H1 (cell line): ENCODE measurements around the gene MUC22. TPM values are rescaled to one million over a fixed set of nuclear protein-coding genes. Genes with fewer than 3 reads are reported as not detected.

Experiments
- SIRT6 ChIP-seq: IDR thresholded peaks from one replicate; pipeline ENCODE4 v1.7.1; 2012; ENCODE audit warnings: low read length, inconsistent platforms
- polyA plus RNA-seq, 7 experiments: library from polyadenylated mRNA; depleted of rRNA in 3 of 7; stranded (reverse) in 5 of 7; unstranded in 2 of 7; fragments of >200 nt in 5 of 7; fragments of 200-250 nt in 2 of 7; gene quantifications; 1 replicate in 5 of 7; 2 replicates in 1 of 7; 4 replicates in 1 of 7; pipeline versions ENCODE4 v1.2.1 to v1.2.3, GENCODE V29; 2011 to 2013; ENCODE audit warnings: missing spikeins in 2 of 7, mixed read lengths in 2 of 7
- total RNA-seq: library from RNA; stranded (reverse); fragmentation: NEBNext Ultra II Directional; extraction: Animal tissue kit (Norgen Biotek cat#: 25700); gene quantifications from 2 replicates; pipeline ENCODE4 v1.2.1, GENCODE V29; 2021
- TF ChIP-seq, protein P1 (sequence below): IDR thresholded peaks from 2 replicates; pipeline ENCODE4 v1.6.1; 2012; ENCODE audit warnings: inconsistent platforms

Gene MUC22
- total and polyA plus RNA-seq, 2 of the 8 experiments (the other 6 are each of a cell fraction or from before 2014, with no cell fraction given), result 0.02 TPM; not detected in 1

DNA sequence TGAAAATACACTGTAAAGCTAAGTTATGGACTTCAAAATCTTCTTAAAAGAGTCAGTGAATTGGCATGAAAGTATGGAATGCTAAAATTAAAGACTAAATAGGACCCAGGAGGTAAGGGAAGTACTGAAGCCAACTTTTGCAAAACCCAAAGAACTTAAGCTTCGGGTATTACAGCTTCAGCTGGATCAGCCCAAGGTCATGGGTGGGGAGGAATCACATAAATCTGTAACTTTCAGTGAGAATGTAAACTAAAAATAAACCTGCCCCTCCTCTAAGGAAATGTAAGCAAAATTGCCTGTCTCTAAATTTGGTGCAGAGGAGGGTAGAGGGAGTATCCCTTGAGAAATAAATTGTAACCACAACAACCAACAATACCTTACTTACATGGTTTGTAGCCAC is 31.1 kb upstream of the MUC22 start (continued):
- TF ChIP-seq, protein P1, sequence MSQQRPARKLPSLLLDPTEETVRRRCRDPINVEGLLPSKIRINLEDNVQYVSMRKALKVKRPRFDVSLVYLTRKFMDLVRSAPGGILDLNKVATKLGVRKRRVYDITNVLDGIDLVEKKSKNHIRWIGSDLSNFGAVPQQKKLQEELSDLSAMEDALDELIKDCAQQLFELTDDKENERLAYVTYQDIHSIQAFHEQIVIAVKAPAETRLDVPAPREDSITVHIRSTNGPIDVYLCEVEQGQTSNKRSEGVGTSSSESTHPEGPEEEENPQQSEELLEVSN, result no peak
- TF ChIP-seq SIRT6, result no peak
